Measurements from ENCODE around the gene BLTP3A. TPM values are rescaled to one million over a fixed set of nuclear protein-coding genes. Genes with fewer than 3 reads are reported as not detected.
"Not testable (repeated sequence)": the region's sequence is repeated elsewhere in the genome, so short reads cannot be mapped to it uniquely, and the experiment has no call there.

BLTP3A gene
- total RNA-seq, 1 donor from 2014 or later: 27.8 TPM

- Mint-ChIP-seq H3K4me3 (ENCODE audit: unreplicated experiment) (peak overlapping the region; percentile 74), H3K36me3 (ENCODE audit: unreplicated experiment) (no peaks in the 10 kb centered on the region), H3K4me1 (ENCODE audit: low read depth, unreplicated experiment) (peaks cover 22% of the 10 kb centered on the region), H3K27me3 (ENCODE audit: unreplicated experiment) (no peaks in the 10 kb centered on the region), H3K27ac (ENCODE audit: unreplicated experiment) (peak overlapping the region; percentile 34), H3K9me3 (ENCODE audit: unreplicated experiment) (peaks cover 2% of the 10 kb centered on the region)
- DNase-seq: no peak
- no peak for TF ChIP-seq CTCF (IDR thresholded peaks at IDR 0.05; ENCODE audit: partially characterized antibody, unreplicated experiment)
Measured at GRCh38 chr6:34813028-34813713, 21.3 kb downstream of the BLTP3A start.

- H3K4me3 Mint-ChIP-seq (ENCODE audit: unreplicated experiment): peak overlapping the region; percentile 46
- DNase-seq: no peak
- H3K4me1 Mint-ChIP-seq (ENCODE audit: low read depth, unreplicated experiment): peaks cover 40% of the 10 kb centered on the region
- no peaks in the 10 kb centered on the region for H3K27me3 Mint-ChIP-seq (ENCODE audit: unreplicated experiment)
- no peak for TF ChIP-seq CTCF (IDR thresholded peaks at IDR 0.05; ENCODE audit: partially characterized antibody, unreplicated experiment)
- H3K27ac Mint-ChIP-seq (ENCODE audit: unreplicated experiment): peak overlapping the region; percentile 94
- H3K9me3 Mint-ChIP-seq (ENCODE audit: unreplicated experiment): peaks cover 3% of the 10 kb centered on the region
- no peaks in the 10 kb centered on the region for H3K36me3 Mint-ChIP-seq (ENCODE audit: unreplicated experiment)
Measured at GRCh38 chr6:34816635-34817301, 24.9 kb downstream of the BLTP3A start.

- Mint-ChIP-seq H3K27ac (ENCODE audit: unreplicated experiment) (peak overlapping the region; percentile 94), H3K4me1 (ENCODE audit: low read depth, unreplicated experiment) (peaks cover 40% of the 10 kb centered on the region), H3K9me3 (ENCODE audit: unreplicated experiment) (peaks cover 3% of the 10 kb centered on the region), H3K4me3 (ENCODE audit: unreplicated experiment) (peak overlapping the region; percentile 46), H3K27me3 (ENCODE audit: unreplicated experiment) (no peaks in the 10 kb centered on the region), H3K36me3 (ENCODE audit: unreplicated experiment) (no peaks in the 10 kb centered on the region)
- no peak for TF ChIP-seq CTCF (IDR thresholded peaks at IDR 0.05; ENCODE audit: partially characterized antibody, unreplicated experiment)
- no peak for DNase-seq
Measured at GRCh38 chr6:34817446-34817845, 25.6 kb downstream of the BLTP3A start.

- H3K9me3 Mint-ChIP-seq (ENCODE audit: unreplicated experiment); H3K36me3 Mint-ChIP-seq (ENCODE audit: unreplicated experiment); H3K27me3 Mint-ChIP-seq (ENCODE audit: unreplicated experiment); DNase-seq: not testable (repeated sequence)
- Mint-ChIP-seq H3K4me1 (ENCODE audit: low read depth, unreplicated experiment) (peaks cover 29% of the 10 kb centered on the region), H3K4me3 (ENCODE audit: unreplicated experiment) (peak overlapping the region; percentile 46), H3K27ac (ENCODE audit: unreplicated experiment) (peak overlapping the region; percentile 5)
Measured at GRCh38 chr6:34818872-34819570, 27.1 kb downstream of the BLTP3A start.

- no peak for DNase-seq
- no peak for TF ChIP-seq CTCF (IDR thresholded peaks at IDR 0.05; ENCODE audit: partially characterized antibody, unreplicated experiment)
- peak overlapping the region; percentile 46 for H3K4me3 Mint-ChIP-seq (ENCODE audit: unreplicated experiment)
- H3K27me3 Mint-ChIP-seq (ENCODE audit: unreplicated experiment): no peaks in the 10 kb centered on the region
- H3K36me3 Mint-ChIP-seq (ENCODE audit: unreplicated experiment): peaks cover 6% of the 10 kb centered on the region
- peaks cover 29% of the 10 kb centered on the region for H3K4me1 Mint-ChIP-seq (ENCODE audit: low read depth, unreplicated experiment)
- H3K9me3 Mint-ChIP-seq (ENCODE audit: unreplicated experiment): peaks cover 3% of the 10 kb centered on the region
- H3K27ac Mint-ChIP-seq (ENCODE audit: unreplicated experiment): peak overlapping the region; percentile 36
Measured at GRCh38 chr6:34819571-34820480, 27.9 kb downstream of the BLTP3A start.

Data from glutamatergic neuron (in vitro differentiated cells).